HG02798 (cell line): ENCODE results near the gene MUC6.
"Not testable (repeated sequence)": the region's sequence is repeated elsewhere in the genome, so short reads cannot be mapped to it uniquely, and the experiment has no call there.

Experiments used
- ATAC-seq: cut with Tn5 transposase; IDR thresholded peaks from one replicate; pipeline ENCODE4 v1.9.1; 2021; ENCODE audit warnings: mild to moderate bottlenecking; ENCODE audit not compliant: unreplicated experiment, poor library complexity

MUC6 gene

GRCh38 chr11:975376-975775, 61.1 kb downstream of the MUC6 start:
- not testable (repeated sequence) for ATAC-seq

- ATAC-seq = no peak
Observed at GRCh38 chr11:973237-973636, 63.3 kb downstream of the MUC6 start.

- ATAC-seq = no peak
Observed at GRCh38 chr11:972523-973211, 63.9 kb downstream of the MUC6 start.

GRCh38 chr11:971731-972365, 64.7 kb downstream of the MUC6 start:
- ATAC-seq = no peak

- ATAC-seq = no peak
Observed at GRCh38 chr11:971092-971690, 65.3 kb downstream of the MUC6 start.

GRCh38 chr11:970319-970871, 66.1 kb downstream of the MUC6 start:
- no peak for ATAC-seq

GRCh38 chr11:969651-970205, 66.8 kb downstream of the MUC6 start:
- ATAC-seq = no peak

GRCh38 chr11:968822-969221, 67.7 kb downstream of the MUC6 start:
- no peak for ATAC-seq

GRCh38 chr11:967995-968751, 68.3 kb downstream of the MUC6 start:
- no peak for ATAC-seq

GRCh38 chr11:965206-965775, 71.2 kb downstream of the MUC6 start:
- no peak for ATAC-seq

- ATAC-seq = no peak
Observed at GRCh38 chr11:963852-964251, 72.7 kb downstream of the MUC6 start.
